ENCODE results near the gene HIVEP1. TPM values are rescaled to one million over a fixed set of nuclear protein-coding genes. Genes with fewer than 3 reads are reported as not detected.

The HIVEP1 gene
- total and polyA plus RNA-seq, 2 of the 8 experiments (the other 6 are each of a cell fraction or from before 2014, with no cell fraction given): 22.6 to 23.1 TPM

DNA sequence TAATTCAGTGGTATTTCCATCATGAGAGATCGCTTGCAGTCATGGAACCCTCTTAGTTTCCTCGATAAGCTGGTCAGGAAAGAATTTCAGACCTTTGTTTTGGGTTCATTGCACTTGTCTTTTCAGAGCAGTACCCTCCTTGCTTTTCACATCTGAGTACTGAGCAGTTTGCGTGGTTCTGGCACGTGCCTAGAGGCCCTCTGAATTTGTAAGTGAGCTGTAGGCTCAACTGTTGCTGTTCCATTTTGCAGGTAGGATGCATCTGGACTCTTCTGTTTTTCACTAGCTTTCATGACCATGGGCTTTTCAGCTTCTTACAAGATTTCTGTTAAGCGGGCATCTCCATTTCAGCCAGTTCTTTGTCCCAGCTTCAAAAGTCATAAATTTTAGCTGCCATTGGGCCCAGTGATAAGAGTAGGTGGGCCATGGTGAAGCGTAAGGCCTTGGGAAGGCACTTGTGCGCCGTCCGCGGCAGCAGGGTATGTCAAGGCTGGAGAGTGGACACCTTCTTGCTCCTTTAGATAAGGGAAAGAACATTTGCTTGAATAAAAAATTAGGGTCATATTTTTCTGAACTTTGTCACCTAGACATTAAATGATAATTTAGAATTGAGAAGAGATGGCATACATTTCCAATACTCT, 35.8 kb downstream of the HIVEP1 start (continued):
- no peak for TF ChIP-seq RAD21 (IDR thresholded peaks at IDR 0.05 in 1 of 2, conservative IDR thresholded peaks at IDR 0.05 in 1 of 2; ENCODE audit: low read depth in 2 of 2, low read length in 2 of 2)
